Measurements from ENCODE around the gene GAD2.

- TF ChIP-seq CTCF (IDR thresholded peaks at IDR 0.05; ENCODE audit: low read length) (no peak), EZH2phosphoT487 (IDR thresholded peaks at IDR 0.05; ENCODE audit: low read length) (no peak)
Measured at GRCh38 chr10:26303366-26303765, 86.8 kb downstream of the GAD2 start.
